KG1 (cell line): ENCODE data around the gene KCNK18.
A peak's percentile ranks its signal among the peaks of the same experiment; 100 is the strongest.
"Not testable (repeated sequence)": the region's sequence is repeated elsewhere in the genome, so short reads cannot be mapped to it uniquely, and the experiment has no call there.

Experiments used
- DNase-seq: peaks from one replicate; lab custom pipeline; 2025; lab: John Stamatoyannopoulos, UW

Gene KCNK18

GRCh38 chr10:117170244-117170643, 27.0 kb upstream of the KCNK18 start:
- no peak for DNase-seq

GRCh38 chr10:117174439-117175214, 22.7 kb upstream of the KCNK18 start:
- DNase-seq, result peak; percentile 21

DNA sequence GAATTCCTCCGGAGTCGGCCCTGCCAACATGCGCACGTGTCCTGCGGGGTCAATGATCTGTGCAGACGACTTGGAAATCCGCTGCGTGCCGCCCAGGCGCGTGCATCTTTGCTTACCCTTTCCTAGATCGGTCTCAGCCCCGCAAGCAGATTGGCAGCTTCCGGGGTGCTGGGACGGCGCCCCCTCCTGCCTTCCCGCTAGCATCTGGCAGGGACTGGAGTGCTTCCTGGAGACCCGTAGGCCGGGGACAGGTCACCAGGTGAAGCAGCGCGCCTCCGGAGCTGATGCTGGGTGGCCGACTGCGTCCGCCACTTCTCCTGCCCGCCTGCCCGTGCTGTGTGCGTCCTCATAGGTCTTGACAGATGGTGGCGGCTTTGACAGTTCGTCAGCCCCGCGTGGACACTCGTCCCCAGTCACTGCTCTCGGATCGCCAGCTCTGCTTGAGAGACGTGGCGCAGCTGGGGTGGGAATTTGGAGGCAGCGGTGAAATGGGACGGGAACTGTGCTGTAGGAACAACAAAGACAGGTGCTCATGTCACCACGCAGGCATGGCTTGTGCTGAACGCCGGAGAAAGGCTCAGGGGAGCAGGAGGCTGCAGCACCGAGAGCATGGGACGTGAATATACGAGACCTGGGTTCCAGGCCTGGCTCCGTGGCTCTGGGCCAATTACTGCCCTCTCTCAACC, 21.9 kb upstream of the KCNK18 start:
- no peak for DNase-seq

GRCh38 chr10:117175901-117176534, 21.3 kb upstream of the KCNK18 start:
- DNase-seq, result peak; percentile 41

DNA sequence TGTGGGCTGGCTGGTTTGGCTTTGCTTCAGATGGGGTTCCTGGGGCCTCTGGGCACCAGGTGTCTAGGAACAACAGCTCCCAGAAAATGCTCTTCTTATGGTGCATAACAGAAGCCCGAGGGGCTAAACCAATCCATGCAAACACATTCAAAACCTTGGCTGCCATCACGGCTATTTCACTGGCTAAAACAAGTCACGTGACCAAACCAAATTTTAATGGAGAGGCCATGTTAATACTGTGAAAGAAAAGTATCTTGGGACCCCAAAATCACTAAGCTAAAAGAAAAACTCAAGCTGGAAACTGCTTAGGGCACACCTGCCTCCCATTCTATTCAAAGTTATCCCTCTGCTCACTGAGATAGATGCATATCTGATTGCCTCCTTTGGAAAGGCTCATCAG, 19.1 kb upstream of the KCNK18 start:
- DNase-seq, result no peak

DNA sequence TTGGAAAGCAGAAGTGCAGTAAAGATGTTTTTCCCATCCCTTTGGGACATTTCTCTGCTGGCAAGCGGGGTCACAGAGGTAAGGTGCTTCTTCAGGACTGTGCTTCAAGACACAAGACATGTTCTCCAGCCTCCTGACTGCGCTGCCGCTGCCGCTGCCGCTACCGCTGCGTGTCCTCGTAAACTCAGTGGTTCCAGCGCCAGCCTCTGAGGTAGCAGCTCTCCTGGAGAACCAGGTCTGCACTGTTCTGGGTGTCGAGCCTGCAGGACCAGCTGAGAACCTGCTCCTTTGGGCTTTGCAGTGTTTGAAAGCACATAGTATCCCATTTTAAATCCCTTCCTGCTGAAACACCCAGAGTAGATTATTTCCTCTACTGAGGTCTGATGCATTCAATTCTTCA, 13.0 kb upstream of the KCNK18 start:
- no peak for DNase-seq

DNA sequence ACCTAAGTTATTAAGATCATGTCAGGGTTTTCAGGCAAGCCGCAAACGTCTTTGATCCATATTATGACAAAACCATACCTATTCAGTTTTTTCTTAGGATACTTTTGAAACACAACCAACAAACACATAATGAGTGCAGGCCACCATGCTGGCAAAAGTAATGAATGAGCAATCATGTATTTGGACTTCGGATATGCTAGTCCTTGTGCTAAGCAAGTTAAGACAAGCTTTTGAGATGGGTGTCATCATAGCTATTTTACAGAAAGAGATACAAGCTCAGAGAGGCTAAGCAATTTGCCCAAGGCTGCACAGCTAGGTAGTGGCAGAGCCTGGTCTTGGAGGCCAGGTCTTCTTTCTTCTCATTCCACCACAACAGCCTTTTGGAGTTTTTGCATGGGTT, 12.5 kb upstream of the KCNK18 start:
- no peak for DNase-seq

- DNase-seq, result not testable (repeated sequence)
These were observed 11.5 kb upstream of the KCNK18 start for GRCh38 chr10:117185817-117186216.

DNA sequence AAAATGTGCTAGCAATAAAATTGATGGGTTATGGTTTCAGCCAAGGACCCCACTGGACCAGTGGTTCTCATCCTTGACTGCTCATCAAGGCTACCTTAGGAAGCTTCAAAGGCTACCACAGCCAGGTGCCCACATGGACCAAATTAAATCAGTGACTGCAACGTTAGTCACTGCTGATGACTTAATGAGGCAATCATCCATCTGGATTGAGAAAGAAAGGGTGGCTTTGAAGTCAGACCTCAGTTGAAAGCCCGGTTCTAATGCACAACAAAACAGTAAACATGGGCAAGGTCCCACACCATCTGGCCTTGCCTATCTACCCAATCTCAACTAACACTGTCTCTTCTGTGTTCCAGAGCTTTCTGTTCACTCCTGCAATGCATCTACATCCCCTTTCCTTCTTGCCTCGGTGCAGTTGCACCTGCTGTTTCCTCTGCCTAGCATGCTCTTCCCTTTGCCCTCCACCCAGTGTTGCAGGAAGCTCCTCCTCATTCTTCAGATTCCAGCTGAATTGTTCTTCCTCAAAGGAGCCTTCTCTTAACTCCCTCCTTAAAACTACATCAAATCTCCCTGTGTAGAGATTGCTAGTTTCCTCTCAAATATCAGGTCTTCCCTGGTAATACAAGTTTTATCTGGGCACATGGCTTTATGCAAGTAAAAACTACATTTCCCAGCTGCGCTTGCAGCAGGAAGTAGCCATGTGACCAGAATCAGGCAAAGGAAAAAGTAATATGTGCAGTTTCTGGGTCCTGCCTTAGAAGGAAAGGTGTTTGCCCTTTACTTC, 10.3 kb upstream of the KCNK18 start:
- DNase-seq, result no peak

- DNase-seq, result no peak
These were observed 8.9 kb upstream of the KCNK18 start for GRCh38 chr10:117188371-117188770.

DNA sequence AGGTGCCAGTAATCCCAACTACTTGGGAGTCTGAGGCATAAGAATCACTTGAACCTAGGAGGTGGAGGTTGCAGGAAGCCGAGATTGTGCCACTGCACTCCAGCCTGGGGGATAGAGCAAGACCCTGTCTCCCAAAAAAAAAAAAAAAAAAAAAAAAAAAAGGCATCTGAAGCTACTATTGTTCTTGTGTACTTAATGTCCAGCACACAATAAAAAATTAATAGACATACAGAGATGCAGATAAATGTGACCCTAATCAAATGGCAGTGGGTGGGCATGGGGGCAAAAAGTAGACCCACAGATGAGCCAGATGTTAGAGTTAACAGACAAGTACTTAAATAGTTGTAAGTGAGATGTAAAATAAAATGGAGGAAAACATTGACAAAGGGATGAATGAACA, 7.7 kb upstream of the KCNK18 start:
- DNase-seq, result no peak

DNA sequence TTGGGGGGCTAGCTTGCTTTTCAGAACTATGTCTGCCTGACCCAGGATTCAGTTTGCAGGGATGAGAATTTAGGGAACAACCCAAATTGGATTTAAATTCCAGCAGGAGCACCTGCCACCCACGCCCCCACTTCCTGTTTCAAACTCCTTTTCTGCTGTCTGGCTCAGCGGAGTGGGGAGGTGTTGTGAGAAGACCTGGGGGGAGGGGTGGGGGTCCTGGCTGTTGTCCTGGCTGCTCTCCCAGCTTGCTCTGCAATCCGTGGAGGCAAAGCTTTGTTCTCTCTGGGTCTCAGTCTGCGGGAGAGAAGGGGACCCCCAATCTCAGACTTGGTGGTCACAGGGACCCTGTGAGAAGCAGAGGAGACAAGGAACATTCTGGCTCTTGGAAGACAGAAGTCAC, 799 bp downstream of the KCNK18 start:
- no peak for DNase-seq

- DNase-seq, result no peak
These were observed 4.5 kb downstream of the KCNK18 start for GRCh38 chr10:117201826-117202225.

- DNase-seq, result no peak
These were observed 7.0 kb downstream of the KCNK18 start for GRCh38 chr10:117204316-117204715.

DNA sequence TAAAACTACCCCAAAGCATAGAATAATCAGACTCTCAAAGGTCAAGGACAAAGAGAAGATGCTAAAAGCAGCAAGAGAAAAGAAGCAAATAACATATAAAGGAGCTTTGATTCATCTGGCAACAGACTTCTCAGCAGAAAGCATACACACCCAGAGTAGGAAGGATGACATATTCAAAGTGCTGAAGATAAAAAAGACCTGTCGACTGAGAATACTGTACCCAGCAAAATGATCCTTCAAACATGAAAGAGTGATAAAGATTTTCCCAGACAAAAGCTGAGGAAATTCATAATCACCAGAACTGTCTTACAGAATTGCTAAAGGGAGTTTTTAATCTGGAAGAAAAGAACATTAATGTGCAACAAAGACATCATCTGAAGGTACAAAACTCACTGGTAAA, 14.9 kb downstream of the KCNK18 start:
- DNase-seq, result no peak

DNA sequence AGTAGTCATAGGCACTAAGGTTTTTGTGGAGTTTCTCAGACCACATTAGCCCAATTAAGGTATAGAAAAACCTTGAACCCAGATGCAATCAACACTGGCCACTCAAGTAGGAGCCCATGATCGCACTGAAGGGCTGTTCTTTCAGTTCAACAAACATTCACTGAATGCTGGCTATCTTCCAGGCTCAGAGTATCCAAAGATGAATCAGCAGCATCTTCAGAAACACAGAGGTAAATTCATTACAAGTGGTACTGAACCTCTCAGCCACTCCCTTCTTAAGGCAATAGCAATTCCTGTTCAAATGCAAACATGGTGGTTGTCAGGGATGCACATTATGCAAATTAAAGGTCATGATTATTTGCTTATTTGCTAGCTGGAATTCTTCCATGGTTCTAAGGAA, 17.1 kb downstream of the KCNK18 start:
- no peak for DNase-seq

DNA sequence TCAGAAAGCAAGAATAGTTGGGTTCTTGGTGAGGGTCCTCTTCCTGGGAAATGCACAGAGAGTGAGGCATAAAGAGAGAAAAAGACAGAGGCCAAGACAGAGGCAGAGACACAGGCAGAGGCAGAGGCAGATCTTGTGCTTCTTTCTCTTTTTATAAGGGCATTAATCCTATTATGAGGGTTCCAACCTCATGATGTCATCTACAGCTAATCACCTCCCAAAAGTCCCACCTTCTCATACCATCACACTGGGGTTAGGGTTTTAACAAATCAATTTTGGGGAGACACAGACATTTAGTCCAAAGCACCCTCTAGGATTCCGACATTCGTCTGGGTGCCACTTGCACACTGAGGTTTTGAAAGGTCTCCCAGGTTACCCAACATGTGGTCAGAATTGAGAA, 17.8 kb downstream of the KCNK18 start:
- DNase-seq, result no peak

DNA sequence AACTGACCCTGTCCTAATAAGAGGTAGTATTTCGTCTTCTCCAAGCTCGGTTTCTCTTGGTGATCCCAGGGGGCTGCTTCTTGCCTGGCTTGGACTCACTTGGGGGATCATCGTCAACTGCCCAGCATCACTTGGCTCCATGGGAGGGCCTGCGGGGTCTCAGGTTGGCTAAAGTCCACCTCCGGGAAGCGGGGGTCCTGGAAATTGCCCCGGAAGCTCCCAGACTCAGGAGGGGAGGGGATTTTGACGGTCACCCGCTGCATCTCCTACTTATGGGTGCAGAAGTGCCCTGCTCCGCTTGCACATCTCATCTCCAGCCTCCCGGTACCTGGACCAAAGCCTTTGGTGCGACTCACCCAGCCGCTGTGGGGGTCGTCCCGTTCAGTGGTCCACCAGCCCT, 18.7 kb downstream of the KCNK18 start:
- no peak for DNase-seq

DNA sequence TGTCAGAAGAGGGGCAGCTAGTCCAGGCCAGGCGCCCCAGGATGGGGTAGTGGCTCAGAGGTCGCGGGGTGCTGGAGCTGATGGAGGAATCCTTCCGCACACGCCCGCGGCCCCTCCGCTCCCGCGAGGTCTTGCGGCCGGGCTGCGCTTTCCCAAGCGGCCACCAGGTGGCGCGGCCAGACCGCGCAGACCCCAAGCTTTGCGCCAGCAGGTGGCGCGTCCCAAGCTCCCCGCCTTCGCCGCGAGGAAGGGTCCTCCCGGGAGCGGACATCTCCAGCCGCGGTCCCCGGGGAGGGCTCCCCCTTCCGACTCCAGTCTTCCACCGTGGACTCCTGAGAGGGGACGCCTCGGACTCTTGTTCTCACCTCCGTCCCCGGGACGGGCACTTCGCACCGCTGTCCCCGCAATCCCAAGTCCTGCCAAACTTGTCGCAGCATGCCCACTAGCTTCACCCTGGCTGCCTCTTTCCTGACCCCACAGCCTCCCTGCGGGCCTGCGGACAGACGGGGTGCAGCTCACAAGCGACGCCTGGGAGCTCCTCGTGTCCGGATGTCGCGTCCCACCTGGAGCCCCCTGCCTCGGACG, 19.4 kb downstream of the KCNK18 start:
- peak; percentile 38 for DNase-seq

- no peak for DNase-seq
These were observed 20.0 kb downstream of the KCNK18 start for GRCh38 chr10:117217196-117217761.

DNA sequence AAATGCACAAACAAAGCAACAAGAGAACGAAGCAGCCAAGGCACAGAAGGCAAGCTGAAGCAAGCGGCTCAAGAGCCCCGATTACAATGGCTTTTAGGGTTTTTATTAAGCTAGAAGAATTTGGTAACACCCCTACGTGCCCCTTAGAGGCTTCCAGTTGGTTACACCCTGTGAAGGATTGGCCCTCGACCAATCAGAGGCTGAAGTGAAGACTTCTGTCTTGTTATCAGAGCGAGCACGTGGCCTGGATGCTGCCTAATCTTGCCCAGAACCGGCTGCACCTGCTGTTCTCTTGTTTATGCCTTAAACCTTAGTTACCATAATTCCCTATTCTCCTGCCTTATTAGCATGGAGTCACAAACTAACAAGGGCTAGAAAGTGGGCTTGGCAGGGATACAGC, 21.4 kb downstream of the KCNK18 start:
- DNase-seq, result no peak
